Osteocyte (in vitro differentiated cells): ENCODE results near the gene RHD. TPM values are rescaled to one million over a fixed set of nuclear protein-coding genes. Genes with fewer than 3 reads are reported as not detected.

Experiments used
- DNase-seq: peaks from one replicate; pipeline ENCODE4 v3.0.0; 2021; ENCODE audit warnings: mixed read lengths; ENCODE audit not compliant: unreplicated experiment; ENCODE audit errors: extremely low spot score
- H3K27ac Mint-ChIP-seq: one replicate; pipeline ENCODE4 v1.8.0; 2021; ENCODE audit warnings: mild to moderate bottlenecking, mixed read lengths; ENCODE audit not compliant: unreplicated experiment
- H3K27me3 Mint-ChIP-seq: one replicate; pipeline ENCODE4 v1.8.0; 2021; ENCODE audit warnings: mixed read lengths; ENCODE audit not compliant: unreplicated experiment
- H3K36me3 Mint-ChIP-seq: one replicate; pipeline ENCODE4 v1.8.0; 2021; ENCODE audit warnings: mixed read lengths; ENCODE audit not compliant: unreplicated experiment
- H3K4me1 Mint-ChIP-seq: one replicate; pipeline ENCODE4 v1.8.0; 2021; ENCODE audit warnings: mixed read lengths; ENCODE audit not compliant: unreplicated experiment
- H3K4me3 Mint-ChIP-seq: one replicate; pipeline ENCODE4 v1.8.0; 2021; ENCODE audit warnings: mild to moderate bottlenecking, moderate library complexity, mixed read lengths; ENCODE audit not compliant: unreplicated experiment
- H3K9me3 Mint-ChIP-seq: one replicate; pipeline ENCODE4 v1.8.0; 2021; ENCODE audit warnings: mixed read lengths; ENCODE audit not compliant: unreplicated experiment
- total RNA-seq: library from RNA; stranded (reverse); gene quantifications from 2 replicates; pipeline ENCODE4 v1.2.1, GENCODE V29; 2021
- TF ChIP-seq, protein P1 (sequence below): fragments of 200-600 bp; sonication (generic); IDR thresholded peaks from 2 replicates; pipeline ENCODE4 v1.5.0; 2021; ENCODE audit warnings: antibody characterized with exemption, mild to moderate bottlenecking, moderate library complexity

The RHD gene
- total RNA-seq, 1 donor from 2014 or later = not detected

DNA sequence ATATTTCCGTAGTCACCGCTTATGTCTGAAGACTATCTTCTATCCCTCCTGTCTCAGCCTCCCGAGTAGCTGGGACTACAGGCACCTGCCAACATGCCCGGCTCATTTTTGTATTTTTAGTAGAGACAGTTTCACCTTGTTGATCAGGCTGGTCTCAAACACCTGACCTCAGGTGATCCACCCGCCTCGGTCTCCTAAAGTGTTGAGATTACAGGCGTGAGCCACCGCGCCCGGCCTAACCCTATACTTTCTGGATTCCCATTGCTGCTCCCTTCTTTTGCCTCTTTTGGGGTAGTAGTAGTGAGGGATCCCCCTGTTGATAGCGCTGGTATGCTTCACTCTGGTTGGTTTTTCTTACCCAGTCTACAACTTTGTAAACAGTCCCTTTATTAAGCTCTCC is 34.3 kb upstream of the RHD start:
- Mint-ChIP-seq H3K9me3 (no peaks in the 10 kb centered on the region), H3K36me3 (peaks cover 13% of the 10 kb centered on the region), H3K4me3 (no peak overlapping the region), H3K27me3 (no peaks in the 10 kb centered on the region), H3K27ac (peak overlapping the region; percentile 8), H3K4me1 (peaks cover 32% of the 10 kb centered on the region)
- TF ChIP-seq, protein P1, sequence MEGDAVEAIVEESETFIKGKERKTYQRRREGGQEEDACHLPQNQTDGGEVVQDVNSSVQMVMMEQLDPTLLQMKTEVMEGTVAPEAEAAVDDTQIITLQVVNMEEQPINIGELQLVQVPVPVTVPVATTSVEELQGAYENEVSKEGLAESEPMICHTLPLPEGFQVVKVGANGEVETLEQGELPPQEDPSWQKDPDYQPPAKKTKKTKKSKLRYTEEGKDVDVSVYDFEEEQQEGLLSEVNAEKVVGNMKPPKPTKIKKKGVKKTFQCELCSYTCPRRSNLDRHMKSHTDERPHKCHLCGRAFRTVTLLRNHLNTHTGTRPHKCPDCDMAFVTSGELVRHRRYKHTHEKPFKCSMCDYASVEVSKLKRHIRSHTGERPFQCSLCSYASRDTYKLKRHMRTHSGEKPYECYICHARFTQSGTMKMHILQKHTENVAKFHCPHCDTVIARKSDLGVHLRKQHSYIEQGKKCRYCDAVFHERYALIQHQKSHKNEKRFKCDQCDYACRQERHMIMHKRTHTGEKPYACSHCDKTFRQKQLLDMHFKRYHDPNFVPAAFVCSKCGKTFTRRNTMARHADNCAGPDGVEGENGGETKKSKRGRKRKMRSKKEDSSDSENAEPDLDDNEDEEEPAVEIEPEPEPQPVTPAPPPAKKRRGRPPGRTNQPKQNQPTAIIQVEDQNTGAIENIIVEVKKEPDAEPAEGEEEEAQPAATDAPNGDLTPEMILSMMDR = no peak
- no peak for DNase-seq

DNA sequence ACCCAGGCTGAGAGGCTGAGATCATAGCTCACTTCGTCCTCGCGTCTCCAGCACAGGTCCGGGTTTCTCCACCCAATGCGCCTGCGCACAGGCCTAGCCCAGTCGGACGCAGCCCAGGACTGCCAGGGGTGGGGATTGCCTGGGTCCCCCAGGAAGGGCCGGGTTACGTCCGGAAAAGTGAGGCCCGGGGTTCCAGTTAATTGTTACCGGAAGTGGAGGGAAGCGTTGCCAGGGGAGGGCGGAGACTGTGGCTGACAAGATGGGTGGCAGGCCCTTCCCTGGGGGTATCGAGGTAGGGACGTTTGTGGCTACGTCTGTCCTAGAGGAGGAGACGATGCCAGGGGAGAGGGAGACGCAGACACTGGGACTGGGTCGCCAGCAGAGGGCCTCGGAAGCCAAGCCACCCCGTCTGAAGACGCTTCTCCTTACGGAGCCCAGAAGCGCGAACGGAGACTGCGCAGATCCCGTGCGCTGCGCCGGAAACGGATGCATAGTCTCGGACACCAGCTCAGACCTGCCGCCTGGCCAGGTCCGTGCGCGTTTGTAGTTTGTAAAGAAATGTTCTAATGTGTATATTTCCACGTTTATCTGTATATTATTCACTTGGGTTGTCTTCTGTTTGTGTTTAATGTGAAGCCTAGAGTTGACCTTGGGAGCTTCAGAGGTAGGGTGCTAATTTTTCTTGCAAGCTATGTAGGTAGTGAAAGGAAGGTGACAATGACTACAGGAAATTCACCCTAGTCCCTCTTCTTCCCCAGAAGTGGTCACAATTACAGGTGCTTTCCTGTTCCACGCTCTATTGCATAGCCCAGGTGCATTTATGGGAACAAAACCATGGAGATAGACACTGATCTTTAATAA is 32.4 kb upstream of the RHD start:
- H3K27ac Mint-ChIP-seq = peak overlapping the region; percentile 100
- H3K27me3 Mint-ChIP-seq = no peaks in the 10 kb centered on the region
- peak overlapping the region; percentile 87 for H3K4me3 Mint-ChIP-seq
- peaks cover 28% of the 10 kb centered on the region for H3K36me3 Mint-ChIP-seq
- peaks cover 36% of the 10 kb centered on the region for H3K4me1 Mint-ChIP-seq
- DNase-seq = peak; percentile 96
- TF ChIP-seq, protein P1 = peak; percentile 69
- no peaks in the 10 kb centered on the region for H3K9me3 Mint-ChIP-seq

DNA sequence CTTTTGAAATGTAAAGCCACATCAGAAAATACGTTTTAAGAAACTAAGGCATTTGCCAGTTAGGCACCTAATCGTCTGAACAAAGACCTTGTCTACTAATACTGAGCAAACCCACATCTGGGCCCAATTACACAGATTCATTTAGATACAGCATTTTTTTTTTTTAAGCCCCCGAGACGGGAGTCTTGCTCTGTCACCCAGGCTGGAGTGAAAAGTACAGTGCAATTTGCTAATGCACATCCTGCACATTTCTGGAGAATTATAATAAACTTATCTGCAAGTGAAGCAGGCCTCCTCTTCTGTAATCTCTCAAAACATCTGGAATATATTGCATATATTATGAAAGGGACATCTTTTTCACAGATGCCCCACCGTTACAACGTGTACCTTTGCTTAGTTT is 28.4 kb upstream of the RHD start:
- TF ChIP-seq, protein P1 = no peak
- Mint-ChIP-seq H3K9me3 (no peaks in the 10 kb centered on the region), H3K4me1 (peaks cover 60% of the 10 kb centered on the region), H3K27me3 (no peaks in the 10 kb centered on the region), H3K4me3 (no peak overlapping the region), H3K36me3 (peaks cover 44% of the 10 kb centered on the region), H3K27ac (peak overlapping the region; percentile 23)
- DNase-seq = no peak

DNA sequence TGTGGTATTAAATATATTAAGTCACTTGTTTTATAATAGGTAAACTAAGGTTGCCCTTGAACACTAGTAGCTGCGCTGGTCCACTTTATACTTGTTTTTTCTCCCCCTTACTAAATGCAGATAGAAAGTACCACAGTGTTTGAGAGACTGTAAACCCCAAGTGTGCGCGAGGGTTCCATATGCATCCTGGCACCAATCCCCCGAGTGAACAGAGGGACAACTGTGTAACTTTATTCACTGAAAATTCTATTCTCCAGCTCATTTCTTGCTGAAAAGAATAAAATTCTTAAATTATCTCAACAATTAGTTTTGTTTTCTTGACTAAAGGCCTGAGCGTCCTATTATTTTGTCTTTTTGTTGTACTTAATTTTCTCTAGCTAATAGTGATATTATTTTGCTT is 26.9 kb upstream of the RHD start:
- no peak for DNase-seq
- Mint-ChIP-seq H3K27ac (peak overlapping the region; percentile 98), H3K36me3 (peaks cover 41% of the 10 kb centered on the region), H3K27me3 (no peaks in the 10 kb centered on the region), H3K4me1 (peaks cover 46% of the 10 kb centered on the region), H3K4me3 (peak overlapping the region; percentile 91), H3K9me3 (no peaks in the 10 kb centered on the region)
- TF ChIP-seq, protein P1 = no peak

DNA sequence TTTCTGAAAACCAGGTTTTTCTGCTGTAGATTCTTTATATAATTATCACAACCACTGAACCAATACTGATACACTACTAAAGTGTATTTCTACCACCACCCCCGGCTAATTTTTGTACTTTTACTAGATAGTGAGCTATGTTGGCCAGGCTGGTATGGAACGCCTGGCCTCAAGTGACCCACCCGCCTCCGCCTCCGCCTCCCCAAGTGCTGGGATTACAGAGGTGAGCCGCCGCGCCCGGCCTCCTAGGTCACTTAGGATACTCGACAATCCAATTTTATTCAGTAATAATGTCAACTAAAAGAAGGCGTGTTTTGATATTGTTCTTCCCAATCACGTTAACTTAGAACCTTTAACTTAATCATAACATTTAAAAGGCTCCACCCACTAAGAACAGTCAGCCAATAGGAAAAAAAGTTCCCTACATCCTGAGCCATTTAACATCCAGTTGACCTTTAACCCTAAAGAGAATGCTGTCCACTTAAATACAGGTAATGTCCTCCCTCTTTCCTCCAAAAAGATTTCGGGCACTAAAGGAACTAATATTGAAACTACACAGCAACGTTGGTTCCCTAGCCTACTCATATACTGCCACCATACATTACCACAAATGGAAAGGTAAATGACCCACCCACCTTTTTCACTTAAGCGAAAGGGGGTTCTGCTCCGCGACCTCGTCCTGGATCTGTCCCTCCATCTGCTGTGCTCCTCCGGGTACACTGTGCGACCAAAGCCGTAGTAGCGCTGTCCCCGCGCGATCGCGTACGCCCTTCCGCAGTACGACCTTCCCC is 26.3 kb upstream of the RHD start:
- Mint-ChIP-seq H3K4me1 (peaks cover 40% of the 10 kb centered on the region), H3K4me3 (peak overlapping the region; percentile 91), H3K36me3 (peaks cover 41% of the 10 kb centered on the region), H3K9me3 (no peaks in the 10 kb centered on the region), H3K27ac (peak overlapping the region; percentile 98), H3K27me3 (no peaks in the 10 kb centered on the region)
- no peak for DNase-seq
- TF ChIP-seq, protein P1 = no peak
